WTC11 (cell line): Measurements from ENCODE around the gene POFUT2.

Experiments used
- ATF1 ChIP-seq: sonication (generic); formaldehyde crosslinking; IDR thresholded peaks from 2 replicates; pipeline ENCODE4 v1.8.1; 2023; ENCODE audit warnings: mild to moderate bottlenecking, moderate library complexity, missing genetic modification reagents
- FOXP1 ChIP-seq: sonication (generic); formaldehyde crosslinking; IDR thresholded peaks from 2 replicates; pipeline ENCODE4 v1.8.0; 2022; ENCODE audit warnings: missing genetic modification reagents, mild to moderate bottlenecking, moderate library complexity, borderline replicate concordance
- GTF2I ChIP-seq: fragments of 250-450 bp; sonication (Bioruptor Pico); conservative IDR thresholded peaks from 2 replicates; pipeline ENCODE4 v1.4.0; 2021; ENCODE audit warnings: mild to moderate bottlenecking
- IRF2 ChIP-seq: sonication (generic); formaldehyde crosslinking; IDR thresholded peaks from 2 replicates; pipeline ENCODE4 v1.8.0; 2022; ENCODE audit warnings: low read depth, missing genetic modification reagents, borderline replicate concordance
- NFE2L1 ChIP-seq: sonication (generic); formaldehyde crosslinking; IDR thresholded peaks from 2 replicates; pipeline ENCODE4 v1.8.1; 2023; ENCODE audit warnings: missing genetic modification reagents
- NFYB ChIP-seq: sonication (generic); formaldehyde crosslinking; conservative IDR thresholded peaks from 2 replicates; pipeline ENCODE4 v1.8.0; 2022; ENCODE audit warnings: low read depth, missing genetic modification reagents
- NR1H2 ChIP-seq: sonication (generic); formaldehyde crosslinking; IDR thresholded peaks from 2 replicates; pipeline ENCODE4 v1.9.0; 2021; ENCODE audit warnings: mild to moderate bottlenecking, moderate library complexity, missing genetic modification reagents
- TF ChIP-seq, protein P1 (sequence below): fragments of 200-600 bp; IDR thresholded peaks from 2 replicates; pipeline ENCODE4 v1.8.0; 2022; ENCODE audit warnings: antibody characterized with exemption
- TF ChIP-seq, protein P2 (sequence below): sonication (generic); formaldehyde crosslinking; IDR thresholded peaks from 2 replicates; pipeline ENCODE4 v1.8.1; 2023; ENCODE audit warnings: mild to moderate bottlenecking, missing genetic modification reagents, moderate library complexity
- TF ChIP-seq, protein P3 (sequence below): sonication (generic); formaldehyde crosslinking; IDR thresholded peaks from 2 replicates; pipeline ENCODE4 v1.8.1; 2023; ENCODE audit warnings: mild to moderate bottlenecking, missing genetic modification reagents, moderate library complexity
- TF ChIP-seq, protein P4 (sequence below): sonication (generic); formaldehyde crosslinking; IDR thresholded peaks from 2 replicates; pipeline ENCODE4 v1.8.0; 2022; ENCODE audit warnings: mild to moderate bottlenecking, missing genetic modification reagents
- TF ChIP-seq, protein P5 (sequence below): sonication (generic); formaldehyde crosslinking; conservative IDR thresholded peaks from 2 replicates; pipeline ENCODE4 v1.8.1; 2022; ENCODE audit warnings: mild to moderate bottlenecking, missing genetic modification reagents

DNA sequence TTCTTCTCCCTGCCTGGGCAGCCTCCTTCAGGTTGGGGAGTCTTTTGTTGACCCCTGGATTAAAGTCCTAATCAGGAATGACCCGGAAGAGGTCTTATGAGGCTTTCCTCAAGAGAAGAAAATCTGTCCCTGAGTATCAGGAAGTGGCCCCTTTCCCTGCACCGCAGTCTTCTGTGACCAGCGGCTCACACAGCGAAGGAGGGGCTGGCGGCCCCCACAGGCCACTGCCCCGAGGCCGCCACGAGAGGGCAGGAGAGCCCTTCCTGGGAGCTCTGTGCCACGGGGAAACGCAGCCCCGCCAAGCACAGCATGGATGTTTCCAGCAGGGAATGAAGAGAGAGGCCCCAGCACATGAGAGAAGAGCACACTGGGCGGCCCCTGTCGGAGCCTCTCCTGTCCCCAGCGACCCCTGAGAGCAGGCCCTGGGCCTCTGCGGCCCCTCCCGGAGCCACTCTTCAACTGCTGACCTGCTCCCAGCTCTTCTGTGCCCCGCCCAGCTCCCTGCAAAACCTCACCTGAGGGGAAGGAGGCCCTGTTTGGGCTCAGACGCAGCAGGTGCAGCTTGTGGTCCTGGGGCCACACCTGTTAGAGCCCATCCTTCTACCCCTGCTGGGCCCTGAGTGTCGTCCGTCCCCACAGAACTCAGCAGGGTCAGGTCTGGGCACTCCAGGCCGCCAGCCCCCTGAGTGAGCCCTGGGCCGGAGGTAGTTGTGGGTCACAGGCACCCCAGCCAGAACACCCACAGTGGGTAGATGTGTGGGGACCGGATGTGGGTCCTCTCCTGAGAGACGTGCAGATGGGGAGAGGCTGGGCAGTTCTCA is 4.9 kb upstream of the POFUT2 start:
- TF ChIP-seq, protein P1, sequence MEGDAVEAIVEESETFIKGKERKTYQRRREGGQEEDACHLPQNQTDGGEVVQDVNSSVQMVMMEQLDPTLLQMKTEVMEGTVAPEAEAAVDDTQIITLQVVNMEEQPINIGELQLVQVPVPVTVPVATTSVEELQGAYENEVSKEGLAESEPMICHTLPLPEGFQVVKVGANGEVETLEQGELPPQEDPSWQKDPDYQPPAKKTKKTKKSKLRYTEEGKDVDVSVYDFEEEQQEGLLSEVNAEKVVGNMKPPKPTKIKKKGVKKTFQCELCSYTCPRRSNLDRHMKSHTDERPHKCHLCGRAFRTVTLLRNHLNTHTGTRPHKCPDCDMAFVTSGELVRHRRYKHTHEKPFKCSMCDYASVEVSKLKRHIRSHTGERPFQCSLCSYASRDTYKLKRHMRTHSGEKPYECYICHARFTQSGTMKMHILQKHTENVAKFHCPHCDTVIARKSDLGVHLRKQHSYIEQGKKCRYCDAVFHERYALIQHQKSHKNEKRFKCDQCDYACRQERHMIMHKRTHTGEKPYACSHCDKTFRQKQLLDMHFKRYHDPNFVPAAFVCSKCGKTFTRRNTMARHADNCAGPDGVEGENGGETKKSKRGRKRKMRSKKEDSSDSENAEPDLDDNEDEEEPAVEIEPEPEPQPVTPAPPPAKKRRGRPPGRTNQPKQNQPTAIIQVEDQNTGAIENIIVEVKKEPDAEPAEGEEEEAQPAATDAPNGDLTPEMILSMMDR: peak; percentile 80
- TF ChIP-seq, protein P2, sequence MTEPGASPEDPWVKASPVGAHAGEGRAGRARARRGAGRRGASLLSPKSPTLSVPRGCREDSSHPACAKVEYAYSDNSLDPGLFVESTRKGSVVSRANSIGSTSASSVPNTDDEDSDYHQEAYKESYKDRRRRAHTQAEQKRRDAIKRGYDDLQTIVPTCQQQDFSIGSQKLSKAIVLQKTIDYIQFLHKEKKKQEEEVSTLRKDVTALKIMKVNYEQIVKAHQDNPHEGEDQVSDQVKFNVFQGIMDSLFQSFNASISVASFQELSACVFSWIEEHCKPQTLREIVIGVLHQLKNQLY (CRISPR knock-in tag): no peak
- TF ChIP-seq, protein P3, sequence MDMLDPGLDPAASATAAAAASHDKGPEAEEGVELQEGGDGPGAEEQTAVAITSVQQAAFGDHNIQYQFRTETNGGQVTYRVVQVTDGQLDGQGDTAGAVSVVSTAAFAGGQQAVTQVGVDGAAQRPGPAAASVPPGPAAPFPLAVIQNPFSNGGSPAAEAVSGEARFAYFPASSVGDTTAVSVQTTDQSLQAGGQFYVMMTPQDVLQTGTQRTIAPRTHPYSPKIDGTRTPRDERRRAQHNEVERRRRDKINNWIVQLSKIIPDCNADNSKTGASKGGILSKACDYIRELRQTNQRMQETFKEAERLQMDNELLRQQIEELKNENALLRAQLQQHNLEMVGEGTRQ (CRISPR knock-in tag): no peak; the same call in 1 of the 2 replicates
- no peak for TF ChIP-seq ATF1 (CRISPR knock-in tag)
- TF ChIP-seq NR1H2: no peak
- TF ChIP-seq, protein P4, sequence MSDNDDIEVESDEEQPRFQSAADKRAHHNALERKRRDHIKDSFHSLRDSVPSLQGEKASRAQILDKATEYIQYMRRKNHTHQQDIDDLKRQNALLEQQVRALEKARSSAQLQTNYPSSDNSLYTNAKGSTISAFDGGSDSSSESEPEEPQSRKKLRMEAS (CRISPR knock-in tag): peak; percentile 60; the same call in 1 of the 2 replicates
- TF ChIP-seq NFYB (CRISPR knock-in tag): no peak
- no peak for TF ChIP-seq IRF2 (CRISPR knock-in tag)
- no peak; the same call in 1 of the 2 replicates for TF ChIP-seq FOXP1
- no peak for TF ChIP-seq GTF2I (CRISPR knock-in tag)
- TF ChIP-seq, protein P5, sequence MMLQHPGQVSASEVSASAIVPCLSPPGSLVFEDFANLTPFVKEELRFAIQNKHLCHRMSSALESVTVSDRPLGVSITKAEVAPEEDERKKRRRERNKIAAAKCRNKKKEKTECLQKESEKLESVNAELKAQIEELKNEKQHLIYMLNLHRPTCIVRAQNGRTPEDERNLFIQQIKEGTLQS (CRISPR knock-in tag): no peak
- TF ChIP-seq NFE2L1 (CRISPR knock-in tag): no peak
